GM19239 (cell line): ENCODE data around the gene CHST4.
"Not testable (repeated sequence)": the region's sequence is repeated elsewhere in the genome, so short reads cannot be mapped to it uniquely, and the experiment has no call there.

Source experiments
- DNase-seq: peaks from one replicate; pipeline ENCODE4 v3.0.0; 2011; ENCODE audit warnings: low spot score; ENCODE audit not compliant: insufficient read length
- FAIRE-seq: peaks from 2 replicates; lab custom pipeline; 2011; peaks lifted over from hg19 to GRCh38; lab: Jason Lieb, UNC

The CHST4 gene

GRCh38 chr16:71520550-71520949 is 5.7 kb upstream of the CHST4 start:
- no peak for DNase-seq
- FAIRE-seq = no peak

- FAIRE-seq = no peak
- DNase-seq = no peak
Measured at GRCh38 chr16:71524566-71525553, 1.4 kb upstream of the CHST4 start.

DNA sequence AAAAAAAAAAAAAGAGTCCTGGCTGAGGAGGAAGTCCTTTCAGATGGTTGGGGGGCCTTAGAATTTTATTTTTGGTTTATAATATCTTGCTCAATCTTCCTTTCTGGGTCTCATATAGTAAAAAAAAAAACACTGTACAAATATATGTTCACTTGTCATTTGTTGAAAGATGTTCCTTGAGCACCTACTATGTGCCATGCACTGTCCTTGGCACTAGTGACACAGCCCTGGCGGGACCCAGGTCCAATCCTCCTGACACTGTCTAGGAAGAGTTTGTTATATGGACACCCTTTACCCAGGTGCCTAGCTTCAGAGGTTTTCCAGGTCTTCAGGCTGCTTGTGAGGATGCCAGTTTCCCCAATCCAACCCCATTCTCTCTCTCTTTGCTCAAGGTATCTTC is 2.0 kb downstream of the CHST4 start:
- FAIRE-seq = no peak
- no peak for DNase-seq

DNA sequence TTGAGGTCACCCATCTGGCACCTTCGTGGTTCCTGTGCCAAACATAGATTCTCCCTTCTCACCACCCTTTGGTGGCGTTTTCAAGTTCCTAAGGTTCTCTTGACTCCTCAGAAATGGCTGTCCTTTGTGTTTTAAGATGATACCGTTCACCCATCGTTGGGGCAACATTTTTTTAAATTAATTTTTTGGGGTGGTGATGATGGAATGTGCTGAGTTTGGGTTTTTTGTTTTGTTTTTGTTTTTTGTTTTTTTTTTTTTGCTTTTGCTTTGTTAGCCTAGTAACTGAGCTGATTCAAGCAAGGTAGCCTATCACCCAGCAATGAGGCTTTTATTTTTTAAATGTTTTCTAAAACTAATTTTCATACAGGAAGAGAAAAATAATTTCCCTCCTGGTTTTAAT is 2.6 kb downstream of the CHST4 start:
- DNase-seq = no peak
- FAIRE-seq = no peak

- FAIRE-seq = no peak
- no peak for DNase-seq
Measured at GRCh38 chr16:71532366-71532765, 6.1 kb downstream of the CHST4 start.

GRCh38 chr16:71536752-71537499 is 10.7 kb downstream of the CHST4 start:
- no peak for FAIRE-seq
- no peak for DNase-seq

DNA sequence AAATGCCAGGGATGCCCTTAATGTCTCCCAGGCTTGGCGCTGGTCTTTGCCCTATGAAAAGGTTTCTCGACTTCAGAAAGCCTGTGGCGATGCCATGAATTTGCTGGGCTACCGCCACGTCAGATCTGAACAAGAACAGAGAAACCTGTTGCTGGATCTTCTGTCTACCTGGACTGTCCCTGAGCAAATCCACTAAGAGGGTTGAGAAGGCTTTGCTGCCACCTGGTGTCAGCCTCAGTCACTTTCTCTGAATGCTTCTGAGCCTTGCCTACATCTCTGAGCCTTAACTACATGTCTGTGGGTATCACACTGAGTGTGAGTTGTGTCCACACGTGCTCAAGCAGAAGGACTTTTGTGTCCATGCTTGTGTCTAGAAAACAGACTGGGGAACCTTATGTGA is 11.4 kb downstream of the CHST4 start:
- peak; percentile 40 for DNase-seq
- peak; percentile 91 for FAIRE-seq

DNA sequence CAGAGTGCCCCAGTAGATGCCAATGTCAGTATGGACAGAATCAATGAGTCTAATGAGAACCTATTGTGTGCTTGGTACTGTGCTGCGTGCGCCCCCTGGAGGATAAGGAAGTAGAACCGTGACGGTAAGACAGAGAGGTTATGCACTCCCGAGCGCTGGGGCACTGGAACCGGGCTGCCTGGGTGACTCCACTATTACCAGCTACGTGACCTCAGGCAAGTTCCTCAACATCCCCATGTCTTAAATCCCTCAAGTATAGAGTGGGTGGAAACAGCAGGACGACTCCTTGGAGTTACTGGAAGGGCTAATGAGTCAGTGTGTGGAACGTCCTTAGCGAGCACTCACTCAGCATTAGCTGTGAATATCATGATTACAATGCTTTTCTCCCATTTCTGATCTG is 16.2 kb downstream of the CHST4 start:
- DNase-seq = peak; percentile 35
- FAIRE-seq = peak; percentile 73

DNA sequence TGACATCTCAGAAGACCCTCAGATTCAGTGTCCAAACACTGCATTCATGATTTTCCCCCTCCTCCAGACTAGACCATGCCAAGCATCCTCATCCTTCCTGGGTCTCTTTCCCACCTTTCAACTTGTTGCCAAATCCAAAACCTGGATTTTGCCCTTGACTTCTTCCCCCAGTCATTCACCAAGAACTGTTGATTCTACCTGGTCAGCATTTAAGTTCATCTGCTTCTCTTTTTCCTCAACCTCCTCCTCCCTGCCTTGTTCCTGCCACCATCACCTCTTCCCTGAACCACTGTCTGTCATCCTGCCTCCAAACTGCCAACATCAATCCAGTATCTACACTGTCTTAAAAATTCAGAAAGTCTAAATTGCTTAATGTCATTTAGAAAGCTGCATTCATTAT is 20.9 kb downstream of the CHST4 start:
- DNase-seq (no peak), FAIRE-seq (no peak)

- no peak for FAIRE-seq
- DNase-seq = no peak
Measured at GRCh38 chr16:71552698-71553503, 26.7 kb downstream of the CHST4 start.

GRCh38 chr16:71555230-71555891 is 29.1 kb downstream of the CHST4 start:
- FAIRE-seq (no peak), DNase-seq (no peak)

- FAIRE-seq = no peak
- DNase-seq = no peak
Measured at GRCh38 chr16:71557299-71557698, 31.1 kb downstream of the CHST4 start.

GRCh38 chr16:71557954-71558582 is 31.8 kb downstream of the CHST4 start:
- DNase-seq (no peak), FAIRE-seq (no peak)

DNA sequence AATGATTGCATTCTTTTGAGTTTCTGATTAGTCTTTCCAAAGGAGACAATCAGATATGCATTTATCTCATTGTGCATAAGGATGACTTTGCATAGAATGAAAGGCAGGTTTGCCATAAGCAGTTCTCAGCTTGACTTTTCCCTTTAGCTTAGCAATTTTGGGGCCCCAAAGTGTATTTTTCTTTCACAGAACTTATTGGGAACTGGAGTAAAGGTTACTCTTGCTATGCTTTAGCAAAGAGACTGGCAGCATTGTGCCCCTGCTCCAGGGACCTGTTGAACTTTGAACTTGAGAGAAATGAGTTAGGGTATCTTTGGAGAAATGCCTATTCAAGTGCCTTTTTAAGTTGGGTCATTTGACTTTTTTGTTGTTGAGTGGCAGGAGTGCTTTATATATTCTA is 33.6 kb downstream of the CHST4 start:
- no peak for FAIRE-seq
- no peak for DNase-seq

GRCh38 chr16:71561886-71562285 is 35.7 kb downstream of the CHST4 start:
- FAIRE-seq, DNase-seq: not testable (repeated sequence)

DNA sequence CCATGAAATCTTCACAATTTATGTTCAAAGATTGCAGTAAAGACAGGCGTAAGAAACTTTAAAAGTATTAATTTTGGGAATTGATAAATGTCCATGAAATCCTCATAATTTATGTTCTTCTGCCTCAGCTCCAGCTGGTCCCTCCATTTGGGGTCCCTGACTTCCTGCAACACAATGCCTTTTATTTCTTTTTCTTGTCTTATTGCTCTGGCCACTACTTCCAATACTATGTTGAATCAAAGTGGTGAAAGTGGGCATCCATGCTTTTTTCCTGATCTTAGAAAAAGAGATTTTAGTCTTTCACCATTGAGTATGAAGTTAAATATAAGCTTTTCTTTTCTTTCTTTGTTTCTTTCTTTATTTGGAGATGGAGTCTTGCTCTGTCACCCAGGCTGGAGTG is 36.3 kb downstream of the CHST4 start:
- no peak for DNase-seq
- no peak for FAIRE-seq

DNA sequence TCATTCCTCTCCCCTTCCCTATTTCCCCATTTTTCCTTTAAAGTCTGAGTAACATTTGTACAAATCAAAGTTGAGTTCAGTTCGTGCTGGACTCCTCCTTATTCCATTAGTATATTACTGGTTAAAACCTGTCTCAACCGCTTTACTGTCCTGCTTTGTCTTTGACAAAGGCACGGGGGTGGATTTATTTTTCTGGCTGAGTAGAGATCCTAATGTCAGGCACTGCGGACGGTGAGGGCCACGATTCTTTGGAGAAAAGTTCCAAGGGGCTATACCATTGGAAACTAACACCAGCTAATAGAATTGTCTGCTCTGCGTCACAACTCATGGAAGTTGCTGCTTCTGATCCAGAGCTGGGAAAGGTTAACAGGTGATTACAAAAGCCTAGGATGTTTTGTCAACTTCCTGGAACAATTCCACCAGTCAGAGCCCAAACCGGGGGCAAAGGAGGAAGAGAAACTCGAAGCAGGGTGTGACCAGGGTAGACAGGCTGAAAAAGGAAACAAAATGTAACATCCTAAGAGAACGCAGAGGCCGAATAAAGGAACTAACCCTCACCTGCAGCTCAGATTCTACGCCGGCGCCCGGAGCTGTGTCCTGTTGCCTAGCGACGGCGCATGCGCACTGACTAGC is 38.2 kb downstream of the CHST4 start:
- DNase-seq (peak; percentile 81), FAIRE-seq (peak; percentile 98)

DNA sequence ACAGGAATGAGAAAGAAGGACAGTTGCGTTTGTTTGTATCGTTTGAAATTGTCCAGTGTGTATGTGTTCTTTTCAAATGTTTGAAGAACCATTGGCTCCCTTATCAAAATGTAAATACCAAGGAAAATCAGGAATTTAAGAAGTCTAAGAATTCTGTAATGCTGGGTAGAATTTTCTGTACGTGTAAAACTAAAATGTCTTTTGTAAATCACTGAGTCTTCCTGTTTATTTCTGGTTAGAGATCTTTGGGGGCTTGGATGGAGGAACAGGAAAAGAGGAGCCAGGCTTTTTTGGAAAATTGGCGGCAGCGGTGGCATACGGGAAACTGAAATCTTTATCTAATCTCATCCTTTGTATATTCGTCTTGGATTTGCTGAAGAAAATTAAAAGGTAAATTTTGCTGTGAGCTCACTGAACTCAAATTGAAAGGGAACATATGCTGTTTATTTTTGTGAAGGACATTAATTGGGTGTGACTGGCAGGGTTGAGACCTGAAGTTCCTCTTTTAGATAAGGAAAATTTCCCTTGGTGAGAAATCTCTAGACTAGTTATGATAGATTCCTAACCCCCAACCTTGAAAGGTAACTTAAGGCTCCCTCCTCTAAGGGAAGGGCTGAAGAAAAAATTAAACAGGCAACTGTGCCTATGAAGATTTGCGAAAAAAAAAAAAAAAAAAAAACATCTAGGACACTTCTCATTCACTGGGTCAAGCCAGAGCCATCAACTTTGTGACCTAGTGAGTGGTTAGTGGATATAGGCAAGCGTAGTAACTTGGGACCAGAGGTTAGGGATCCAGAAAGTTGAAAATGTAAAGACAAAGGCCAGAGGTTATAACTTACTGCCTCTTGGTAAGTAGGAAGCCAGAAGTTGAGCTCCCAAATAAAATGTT is 39.8 kb downstream of the CHST4 start:
- no peak for DNase-seq
- no peak for FAIRE-seq
